ENCODE results near the gene GMDS. TPM values are rescaled to one million over a fixed set of nuclear protein-coding genes. Genes with fewer than 3 reads are reported as not detected.

GMDS gene
- total and polyA plus RNA-seq, 2 of the 4 experiments (the other 2 are of a cell fraction): 7.3 to 21.9 TPM

DNA sequence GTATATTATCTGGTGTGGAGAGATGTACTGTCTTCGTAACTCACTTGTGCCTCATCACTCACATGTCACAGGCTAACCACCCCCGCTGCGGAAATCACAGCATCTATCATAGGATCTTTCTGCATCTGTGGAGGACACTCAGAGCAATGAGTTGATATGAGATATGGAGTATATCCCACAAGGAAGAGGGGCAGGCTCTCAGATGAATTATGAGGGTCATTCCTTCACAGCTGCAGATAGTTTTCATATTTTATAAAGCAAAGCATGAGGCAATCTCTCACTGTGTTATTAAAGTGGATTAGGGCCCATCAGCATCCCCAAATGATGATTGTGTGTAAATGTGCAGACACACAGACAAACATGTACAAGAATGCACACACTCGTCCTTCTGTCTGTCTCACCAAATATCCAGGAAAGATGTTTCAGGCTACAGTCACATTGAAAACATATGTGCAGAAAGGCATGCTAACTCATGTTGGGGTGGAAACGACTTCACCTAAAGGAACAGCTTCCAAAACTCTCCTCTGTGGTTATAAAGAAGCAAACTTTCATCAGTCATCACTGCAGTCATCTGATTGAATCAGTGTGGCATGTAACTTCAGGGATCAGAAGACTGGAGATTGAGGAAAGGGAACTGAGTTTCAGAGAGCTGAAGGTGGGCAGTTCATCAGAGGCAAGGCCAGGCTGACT lies 471.0 kb downstream of the GMDS start:
- no peak overlapping the region for H2BK120ac ChIP-seq (ENCODE audit: low read depth, low read length)
- H2BK15ac ChIP-seq (ENCODE audit: low read depth, low read length): no peak overlapping the region
- no peak overlapping the region for H3K4ac ChIP-seq (ENCODE audit: low read depth, low read length)
- H3K56ac ChIP-seq (ENCODE audit: extremely low read depth, insufficient read depth, low read length): no peak overlapping the region
- dilution Hi-C loops (cut with HindIII; ENCODE audit: low sequenced_read_pairs, unreplicated experiment) (no loop called here), in situ Hi-C loops (cut with MboI; ENCODE audit: low sequenced_read_pairs) (no loop called here), intact Hi-C loops (cut with micrococcal nuclease) (no loop called here)
- H2BK5ac ChIP-seq (ENCODE audit: low read depth, low read length, poor library complexity, severe bottlenecking): no peak overlapping the region
- no peak overlapping the region for H3K27ac ChIP-seq (ENCODE audit: insufficient read depth, low read length)
- no peak overlapping the region for H3K9ac ChIP-seq (ENCODE audit: low read depth, low read length)
- H4K91ac ChIP-seq (ENCODE audit: insufficient read depth, low read depth, low read length): no peak overlapping the region
- no peak overlapping the region for H3K4me3 ChIP-seq (ENCODE audit: insufficient read depth, low read depth, low read length)
- H2AK9ac ChIP-seq (replicated peaks; ENCODE audit: low read depth, low read length, poor library complexity): no peak overlapping the region
- H3K18ac ChIP-seq (ENCODE audit: low read depth, low read length): no peak overlapping the region
- no peaks in the 10 kb centered on the region for H3K79me1 ChIP-seq (ENCODE audit: low read depth in 1 of 2, low read length in 2 of 2)
- no peak overlapping the region for H3K23ac ChIP-seq (ENCODE audit: low read depth, low read length)
- H3K14ac ChIP-seq (replicated peaks; ENCODE audit: low read depth, low read length): 0 out of 2 replicates have a peak overlapping the region, but pooled peaks have one; percentile 33
- TF ChIP-seq RAD21 (IDR thresholded peaks at IDR 0.05; ENCODE audit: low read length) (no peak), MAFK (IDR thresholded peaks at IDR 0.05; ENCODE audit: low read depth, low read length) (no peak), CEBPB (IDR thresholded peaks at IDR 0.05; ENCODE audit: low read depth, low read length) (no peak), MAZ (IDR thresholded peaks at IDR 0.05; ENCODE audit: borderline replicate concordance, low read depth, low read length) (no peak), NFE2L2 (IDR thresholded peaks at IDR 0.05; ENCODE audit: low read depth, low read length) (no peak), POLR2A (IDR thresholded peaks at IDR 0.05; ENCODE audit: low read depth, low read length) (no peak), FOS (IDR thresholded peaks at IDR 0.05; ENCODE audit: low read depth, low read length) (no peak), CHD1 (IDR thresholded peaks at IDR 0.05; ENCODE audit: low read depth, low read length) (no peak), RFX5 (IDR thresholded peaks at IDR 0.05; ENCODE audit: low read depth, low read length) (no peak), SMC3 (IDR thresholded peaks at IDR 0.05; ENCODE audit: low read depth, low read length) (no peak), RCOR1 (IDR thresholded peaks at IDR 0.05; ENCODE audit: insufficient replicate concordance, low read length) (no peak), MXI1 (IDR thresholded peaks at IDR 0.05; ENCODE audit: borderline replicate concordance, low read depth, low read length) (no peak), BHLHE40 (IDR thresholded peaks at IDR 0.05; ENCODE audit: low read depth, low read length) (no peak)
- TF ChIP-seq, protein P1, sequence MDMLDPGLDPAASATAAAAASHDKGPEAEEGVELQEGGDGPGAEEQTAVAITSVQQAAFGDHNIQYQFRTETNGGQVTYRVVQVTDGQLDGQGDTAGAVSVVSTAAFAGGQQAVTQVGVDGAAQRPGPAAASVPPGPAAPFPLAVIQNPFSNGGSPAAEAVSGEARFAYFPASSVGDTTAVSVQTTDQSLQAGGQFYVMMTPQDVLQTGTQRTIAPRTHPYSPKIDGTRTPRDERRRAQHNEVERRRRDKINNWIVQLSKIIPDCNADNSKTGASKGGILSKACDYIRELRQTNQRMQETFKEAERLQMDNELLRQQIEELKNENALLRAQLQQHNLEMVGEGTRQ (IDR thresholded peaks at IDR 0.05; ENCODE audit: low read depth, low read length): no peak
- TF ChIP-seq, protein P2, sequence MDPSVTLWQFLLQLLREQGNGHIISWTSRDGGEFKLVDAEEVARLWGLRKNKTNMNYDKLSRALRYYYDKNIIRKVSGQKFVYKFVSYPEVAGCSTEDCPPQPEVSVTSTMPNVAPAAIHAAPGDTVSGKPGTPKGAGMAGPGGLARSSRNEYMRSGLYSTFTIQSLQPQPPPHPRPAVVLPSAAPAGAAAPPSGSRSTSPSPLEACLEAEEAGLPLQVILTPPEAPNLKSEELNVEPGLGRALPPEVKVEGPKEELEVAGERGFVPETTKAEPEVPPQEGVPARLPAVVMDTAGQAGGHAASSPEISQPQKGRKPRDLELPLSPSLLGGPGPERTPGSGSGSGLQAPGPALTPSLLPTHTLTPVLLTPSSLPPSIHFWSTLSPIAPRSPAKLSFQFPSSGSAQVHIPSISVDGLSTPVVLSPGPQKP (IDR thresholded peaks at IDR 0.05; ENCODE audit: borderline replicate concordance, low read depth, low read length): no peak
- TF ChIP-seq, protein P3, sequence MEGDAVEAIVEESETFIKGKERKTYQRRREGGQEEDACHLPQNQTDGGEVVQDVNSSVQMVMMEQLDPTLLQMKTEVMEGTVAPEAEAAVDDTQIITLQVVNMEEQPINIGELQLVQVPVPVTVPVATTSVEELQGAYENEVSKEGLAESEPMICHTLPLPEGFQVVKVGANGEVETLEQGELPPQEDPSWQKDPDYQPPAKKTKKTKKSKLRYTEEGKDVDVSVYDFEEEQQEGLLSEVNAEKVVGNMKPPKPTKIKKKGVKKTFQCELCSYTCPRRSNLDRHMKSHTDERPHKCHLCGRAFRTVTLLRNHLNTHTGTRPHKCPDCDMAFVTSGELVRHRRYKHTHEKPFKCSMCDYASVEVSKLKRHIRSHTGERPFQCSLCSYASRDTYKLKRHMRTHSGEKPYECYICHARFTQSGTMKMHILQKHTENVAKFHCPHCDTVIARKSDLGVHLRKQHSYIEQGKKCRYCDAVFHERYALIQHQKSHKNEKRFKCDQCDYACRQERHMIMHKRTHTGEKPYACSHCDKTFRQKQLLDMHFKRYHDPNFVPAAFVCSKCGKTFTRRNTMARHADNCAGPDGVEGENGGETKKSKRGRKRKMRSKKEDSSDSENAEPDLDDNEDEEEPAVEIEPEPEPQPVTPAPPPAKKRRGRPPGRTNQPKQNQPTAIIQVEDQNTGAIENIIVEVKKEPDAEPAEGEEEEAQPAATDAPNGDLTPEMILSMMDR (conservative IDR thresholded peaks at IDR 0.05; ENCODE audit: low read depth, low read length): no peak
- peak overlapping the region; percentile 9; the same call in 1 of the 2 replicates for H2BK20ac ChIP-seq (ENCODE audit: low read depth, low read length)
- H3K9me1 ChIP-seq (ENCODE audit: insufficient read depth, low read length): peaks cover 14% of the 10 kb centered on the region
- ChIA-PET POLR2A (ENCODE audit: unreplicated experiment) (no interaction called here), CTCF (interaction anchor here (1.2 kb wide), 1 partner anchor 11 kb away, joined by 3 read pairs; no protein-coding TSS in a partner anchor)
- H3K27me3 ChIP-seq (ENCODE audit: control insufficient read depth, insufficient read depth, low read length): no peaks in the 10 kb centered on the region
- H4K8ac ChIP-seq (ENCODE audit: low read depth in 2 of 2, low read length in 2 of 2): no peak overlapping the region; a peak in 1 of 4 replicates
- no peaks in the 10 kb centered on the region for H3K9me3 ChIP-seq (ENCODE audit: control insufficient read depth, insufficient read depth, low read length)
- H2AFZ ChIP-seq (replicated peaks; ENCODE audit: low read length, poor library complexity): no peak overlapping the region
- no peaks in the 10 kb centered on the region for H3K36me3 ChIP-seq (ENCODE audit: control insufficient read depth, insufficient read depth, low read length)
- WGBS, 2 experiments (ENCODE audit: extremely low coverage in 2 of 2, insufficient read length in 1 of 2): no CpG with 5 or more reads among the region's 5 CpGs
- peaks cover 8% of the 10 kb centered on the region for H3K4me1 ChIP-seq (ENCODE audit: control insufficient read depth, insufficient read depth, low read length)
- no peak overlapping the region for H3K4me2 ChIP-seq (ENCODE audit: low read depth, low read length)
- no peak overlapping the region for H2AK5ac ChIP-seq (ENCODE audit: low read depth, low read length)
- no TSS peak for BruUV-seq (replicated peaks)
- DNase-seq (peak; percentile 61), ATAC-seq (ENCODE audit: low read depth) (peak; percentile 59)
- H4K5ac ChIP-seq (ENCODE audit: low read depth, low read length): no peak overlapping the region
- H4K20me1 ChIP-seq (ENCODE audit: insufficient read depth, low read length): no peaks in the 10 kb centered on the region
